WTC11 (cell line): ENCODE results near the gene CPHXL. TPM values are rescaled to one million over a fixed set of nuclear protein-coding genes. Genes with fewer than 3 reads are reported as not detected.

Experiments used
- ATAC-seq: fragments of 200-7000 bp; cut with Tn5 transposase; 2 replicates; pipeline ENCODE4 v1.10.0; 2021; ENCODE audit warnings: mild to moderate bottlenecking, moderate library complexity
- CTCF ChIA-PET: fragments of 300-600 bp; sonication (Branson Sonifier 250); formaldehyde crosslinking; loops from one replicate; lab custom pipeline; 2021; ENCODE audit warnings: antibody characterized with exemption; lab: Charles Lee
- POLR2A ChIA-PET: fragments of 350-600 bp; sonication (Branson Sonifier 250); formaldehyde crosslinking; loops from one replicate; lab custom pipeline; 2021; ENCODE audit warnings: antibody characterized with exemption; lab: Charles Lee
- DNase-seq: peaks from one replicate; pipeline ENCODE4 v3.0.0; 2021; ENCODE audit warnings: low spot score
- H3K27ac Mint-ChIP-seq: 2 replicates; pipeline ENCODE4 v1.8.0; 2021; ENCODE audit warnings: mixed read lengths
- H3K27me3 Mint-ChIP-seq: 2 replicates; pipeline ENCODE4 v1.8.0; 2021; ENCODE audit warnings: low read depth, mild to moderate bottlenecking, moderate library complexity, mixed read lengths
- H3K36me3 Mint-ChIP-seq: 2 replicates; pipeline ENCODE4 v1.8.0; 2021; ENCODE audit warnings: mixed read lengths
- H3K4me1 Mint-ChIP-seq: 2 replicates; pipeline ENCODE4 v1.8.0; 2022; ENCODE audit warnings: mixed read lengths
- H3K4me3 Mint-ChIP-seq: 2 replicates; pipeline ENCODE4 v1.8.0; 2021; ENCODE audit warnings: mild to moderate bottlenecking, moderate library complexity, mixed read lengths
- H3K9me3 Mint-ChIP-seq: 2 replicates; pipeline ENCODE4 v1.8.0; 2021; ENCODE audit warnings: mixed read lengths
- CBFB ChIP-seq: sonication (generic); formaldehyde crosslinking; IDR thresholded peaks from 2 replicates; pipeline ENCODE4 v1.8.1; 2022; ENCODE audit warnings: mild to moderate bottlenecking, low read depth, missing genetic modification reagents
- CREB1 ChIP-seq: sonication (generic); formaldehyde crosslinking; IDR thresholded peaks from 2 replicates; pipeline ENCODE4 v1.8.0; 2023; ENCODE audit warnings: mild to moderate bottlenecking, missing genetic modification reagents
- CREM ChIP-seq: sonication (generic); formaldehyde crosslinking; IDR thresholded peaks from 2 replicates; pipeline ENCODE4 v1.8.1; 2022; ENCODE audit warnings: mild to moderate bottlenecking, missing genetic modification reagents, moderate library complexity
- FOXJ3 ChIP-seq: sonication (generic); formaldehyde crosslinking; IDR thresholded peaks from 2 replicates; pipeline ENCODE4 v1.9.0; 2021; ENCODE audit warnings: missing genetic modification reagents, mild to moderate bottlenecking, borderline replicate concordance
- IRF2 ChIP-seq: sonication (generic); formaldehyde crosslinking; IDR thresholded peaks from 2 replicates; pipeline ENCODE4 v1.8.0; 2022; ENCODE audit warnings: low read depth, missing genetic modification reagents, borderline replicate concordance
- KAT7 ChIP-seq: sonication (generic); formaldehyde crosslinking; IDR thresholded peaks from 2 replicates; pipeline ENCODE4 v1.8.1; 2023; ENCODE audit warnings: missing genetic modification reagents, mild to moderate bottlenecking, borderline replicate concordance
- NFATC4 ChIP-seq: fragments of 250-450 bp; sonication (Bioruptor Pico); IDR thresholded peaks from 2 replicates; pipeline ENCODE4 v1.9.0; 2021; ENCODE audit warnings: mild to moderate bottlenecking
- NFE2L1 ChIP-seq: sonication (generic); formaldehyde crosslinking; IDR thresholded peaks from 2 replicates; pipeline ENCODE4 v1.8.1; 2023; ENCODE audit warnings: missing genetic modification reagents
- NR3C1 ChIP-seq: sonication (generic); formaldehyde crosslinking; conservative IDR thresholded peaks from 2 replicates; pipeline ENCODE4 v1.8.1; 2023; ENCODE audit warnings: low read depth, mild to moderate bottlenecking, missing genetic modification reagents
- PRRX2 ChIP-seq: fragments of 250-450 bp; sonication (Bioruptor Pico); IDR thresholded peaks from 2 replicates; pipeline ENCODE4 v1.8.0; 2021; ENCODE audit warnings: mild to moderate bottlenecking
- RORB ChIP-seq: fragments of 250-450 bp; sonication (Bioruptor Pico); IDR thresholded peaks from 2 replicates; pipeline ENCODE4 v1.9.0; 2021; ENCODE audit warnings: mild to moderate bottlenecking
- TP53 ChIP-seq: sonication (generic); formaldehyde crosslinking; IDR thresholded peaks from 2 replicates; pipeline ENCODE4 v1.8.1; 2023; ENCODE audit warnings: mild to moderate bottlenecking, missing genetic modification reagents
- ZNF121 ChIP-seq: sonication (generic); formaldehyde crosslinking; IDR thresholded peaks from 2 replicates; pipeline ENCODE4 v1.8.0; 2023; ENCODE audit warnings: missing genetic modification reagents
- ZNF138 ChIP-seq: sonication (generic); formaldehyde crosslinking; conservative IDR thresholded peaks from 2 replicates; pipeline ENCODE4 v1.8.1; 2022; ENCODE audit warnings: mild to moderate bottlenecking, moderate library complexity, missing genetic modification reagents
- ZNF423 ChIP-seq: fragments of 250-450 bp; sonication (Bioruptor Pico); IDR thresholded peaks from 2 replicates; pipeline ENCODE4 v2.1.2; 2022; ENCODE audit warnings: mild to moderate bottlenecking, moderate library complexity
- total RNA-seq: library from RNA; stranded (reverse); gene quantifications from 3 replicates; pipeline ENCODE4 v1.2.3, GENCODE V29; 2021
- TF ChIP-seq, protein P1 (sequence below): sonication (generic); formaldehyde crosslinking; IDR thresholded peaks from 2 replicates; pipeline ENCODE4 v1.8.0; 2022; ENCODE audit warnings: mild to moderate bottlenecking, missing genetic modification reagents
- TF ChIP-seq, protein P2 (sequence below): fragments of 250-450 bp; sonication (Bioruptor Pico); IDR thresholded peaks from 2 replicates; pipeline ENCODE4 v1.8.0; 2021; ENCODE audit warnings: mild to moderate bottlenecking
- TF ChIP-seq, protein P3 (sequence below): sonication (generic); formaldehyde crosslinking; conservative IDR thresholded peaks from 2 replicates; pipeline ENCODE4 v1.8.1; 2022; ENCODE audit warnings: mild to moderate bottlenecking, missing genetic modification reagents
- TF ChIP-seq, protein P4 (sequence below): sonication (generic); formaldehyde crosslinking; IDR thresholded peaks from 2 replicates; pipeline ENCODE4 v1.8.1; 2022; ENCODE audit warnings: missing genetic modification reagents, borderline replicate concordance
- TF ChIP-seq, protein P5 (sequence below): fragments of 250-450 bp; sonication (Bioruptor Pico); IDR thresholded peaks from 2 replicates; pipeline ENCODE4 v1.9.0; 2021; ENCODE audit warnings: moderate library complexity, mild to moderate bottlenecking, inconsistent platforms, borderline replicate concordance
- TF ChIP-seq, protein P6 (sequence below): sonication (generic); formaldehyde crosslinking; IDR thresholded peaks from 2 replicates; pipeline ENCODE4 v1.8.1; 2023; ENCODE audit warnings: mild to moderate bottlenecking, moderate library complexity, missing genetic modification reagents
- TF ChIP-seq, protein P7 (sequence below): sonication (generic); formaldehyde crosslinking; IDR thresholded peaks from 2 replicates; pipeline ENCODE4 v1.8.0; 2023; ENCODE audit warnings: missing genetic modification reagents
- TF ChIP-seq, protein P8 (sequence below): sonication (generic); formaldehyde crosslinking; IDR thresholded peaks from 2 replicates; pipeline ENCODE4 v1.8.1; 2022; ENCODE audit warnings: mild to moderate bottlenecking, moderate library complexity, missing genetic modification reagents
- TF ChIP-seq, protein P9 (sequence below): sonication (generic); formaldehyde crosslinking; IDR thresholded peaks from 2 replicates; pipeline ENCODE4 v1.8.1; 2022; ENCODE audit warnings: mild to moderate bottlenecking, missing genetic modification reagents, moderate library complexity, borderline replicate concordance
- TF ChIP-seq, protein P10 (sequence below): sonication (generic); formaldehyde crosslinking; IDR thresholded peaks from 2 replicates; pipeline ENCODE4 v1.8.1; 2023; ENCODE audit warnings: mild to moderate bottlenecking, missing genetic modification reagents

CPHXL gene
- total RNA-seq, 1 experiment from 2014 or later, result not detected

DNA sequence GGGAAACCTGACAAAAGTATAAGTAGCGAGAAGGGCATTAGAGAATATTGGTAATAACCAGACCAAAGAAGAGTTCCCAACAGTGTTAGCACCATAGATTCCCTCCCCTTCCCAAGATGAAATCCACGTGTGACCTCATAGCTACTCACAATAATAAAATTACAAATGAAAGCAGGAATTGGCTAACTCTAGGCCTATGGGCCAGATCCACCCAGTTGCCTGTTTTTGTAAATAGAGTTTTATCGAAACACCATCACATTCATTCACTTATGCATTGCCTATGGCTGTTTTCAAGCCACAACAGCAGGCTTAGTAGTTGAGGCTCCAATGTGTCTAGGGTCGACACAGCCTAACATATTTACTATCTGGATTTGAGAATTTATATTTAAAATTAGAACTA, 7.8 kb downstream of the CPHXL start:
- Mint-ChIP-seq H3K4me3 (no peak overlapping the region), H3K36me3 (peaks cover 41% of the 10 kb centered on the region), H3K27ac (no peak overlapping the region), H3K4me1 (no peaks in the 10 kb centered on the region), H3K9me3 (peaks cover 73% of the 10 kb centered on the region), H3K27me3 (peaks cover 37% of the 10 kb centered on the region)
- DNase-seq (no peak), ATAC-seq (no peak)
- POLR2A ChIA-PET, result no interaction called here
- CTCF ChIA-PET, result no interaction called here
- TF ChIP-seq KAT7 (no peak), CREB1 (CRISPR knock-in tag) (no peak), ZNF423 (CRISPR knock-in tag) (no peak), RORB (CRISPR knock-in tag) (no peak), ZNF121 (CRISPR knock-in tag) (no peak), NR3C1 (no peak), CREM (CRISPR knock-in tag) (no peak), TP53 (CRISPR knock-in tag) (no peak), CBFB (CRISPR knock-in tag) (no peak)
- TF ChIP-seq, protein P1, sequence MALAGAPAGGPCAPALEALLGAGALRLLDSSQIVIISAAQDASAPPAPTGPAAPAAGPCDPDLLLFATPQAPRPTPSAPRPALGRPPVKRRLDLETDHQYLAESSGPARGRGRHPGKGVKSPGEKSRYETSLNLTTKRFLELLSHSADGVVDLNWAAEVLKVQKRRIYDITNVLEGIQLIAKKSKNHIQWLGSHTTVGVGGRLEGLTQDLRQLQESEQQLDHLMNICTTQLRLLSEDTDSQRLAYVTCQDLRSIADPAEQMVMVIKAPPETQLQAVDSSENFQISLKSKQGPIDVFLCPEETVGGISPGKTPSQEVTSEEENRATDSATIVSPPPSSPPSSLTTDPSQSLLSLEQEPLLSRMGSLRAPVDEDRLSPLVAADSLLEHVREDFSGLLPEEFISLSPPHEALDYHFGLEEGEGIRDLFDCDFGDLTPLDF (CRISPR knock-in tag), result no peak
- TF ChIP-seq, protein P2, sequence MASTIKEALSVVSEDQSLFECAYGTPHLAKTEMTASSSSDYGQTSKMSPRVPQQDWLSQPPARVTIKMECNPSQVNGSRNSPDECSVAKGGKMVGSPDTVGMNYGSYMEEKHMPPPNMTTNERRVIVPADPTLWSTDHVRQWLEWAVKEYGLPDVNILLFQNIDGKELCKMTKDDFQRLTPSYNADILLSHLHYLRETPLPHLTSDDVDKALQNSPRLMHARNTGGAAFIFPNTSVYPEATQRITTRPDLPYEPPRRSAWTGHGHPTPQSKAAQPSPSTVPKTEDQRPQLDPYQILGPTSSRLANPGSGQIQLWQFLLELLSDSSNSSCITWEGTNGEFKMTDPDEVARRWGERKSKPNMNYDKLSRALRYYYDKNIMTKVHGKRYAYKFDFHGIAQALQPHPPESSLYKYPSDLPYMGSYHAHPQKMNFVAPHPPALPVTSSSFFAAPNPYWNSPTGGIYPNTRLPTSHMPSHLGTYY (CRISPR knock-in tag), result no peak
- TF ChIP-seq, protein P3, sequence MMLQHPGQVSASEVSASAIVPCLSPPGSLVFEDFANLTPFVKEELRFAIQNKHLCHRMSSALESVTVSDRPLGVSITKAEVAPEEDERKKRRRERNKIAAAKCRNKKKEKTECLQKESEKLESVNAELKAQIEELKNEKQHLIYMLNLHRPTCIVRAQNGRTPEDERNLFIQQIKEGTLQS, result no peak
- TF ChIP-seq, protein P4, sequence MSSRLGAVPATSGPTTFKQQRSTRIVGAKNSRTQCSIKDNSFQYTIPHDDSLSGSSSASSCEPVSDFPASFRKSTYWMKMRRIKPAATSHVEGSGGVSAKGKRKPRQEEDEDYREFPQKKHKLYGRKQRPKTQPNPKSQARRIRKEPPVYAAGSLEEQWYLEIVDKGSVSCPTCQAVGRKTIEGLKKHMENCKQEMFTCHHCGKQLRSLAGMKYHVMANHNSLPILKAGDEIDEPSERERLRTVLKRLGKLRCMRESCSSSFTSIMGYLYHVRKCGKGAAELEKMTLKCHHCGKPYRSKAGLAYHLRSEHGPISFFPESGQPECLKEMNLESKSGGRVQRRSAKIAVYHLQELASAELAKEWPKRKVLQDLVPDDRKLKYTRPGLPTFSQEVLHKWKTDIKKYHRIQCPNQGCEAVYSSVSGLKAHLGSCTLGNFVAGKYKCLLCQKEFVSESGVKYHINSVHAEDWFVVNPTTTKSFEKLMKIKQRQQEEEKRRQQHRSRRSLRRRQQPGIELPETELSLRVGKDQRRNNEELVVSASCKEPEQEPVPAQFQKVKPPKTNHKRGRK (CRISPR knock-in tag), result no peak
- TF ChIP-seq, protein P5, sequence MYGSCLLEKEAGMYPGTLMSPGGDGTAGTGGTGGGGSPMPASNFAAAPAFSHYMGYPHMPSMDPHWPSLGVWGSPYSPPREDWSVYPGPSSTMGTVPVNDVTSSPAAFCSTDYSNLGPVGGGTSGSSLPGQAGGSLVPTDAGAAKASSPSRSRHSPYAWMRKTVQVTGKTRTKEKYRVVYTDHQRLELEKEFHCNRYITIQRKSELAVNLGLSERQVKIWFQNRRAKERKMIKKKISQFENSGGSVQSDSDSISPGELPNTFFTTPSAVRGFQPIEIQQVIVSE, result no peak
- TF ChIP-seq, protein P6, sequence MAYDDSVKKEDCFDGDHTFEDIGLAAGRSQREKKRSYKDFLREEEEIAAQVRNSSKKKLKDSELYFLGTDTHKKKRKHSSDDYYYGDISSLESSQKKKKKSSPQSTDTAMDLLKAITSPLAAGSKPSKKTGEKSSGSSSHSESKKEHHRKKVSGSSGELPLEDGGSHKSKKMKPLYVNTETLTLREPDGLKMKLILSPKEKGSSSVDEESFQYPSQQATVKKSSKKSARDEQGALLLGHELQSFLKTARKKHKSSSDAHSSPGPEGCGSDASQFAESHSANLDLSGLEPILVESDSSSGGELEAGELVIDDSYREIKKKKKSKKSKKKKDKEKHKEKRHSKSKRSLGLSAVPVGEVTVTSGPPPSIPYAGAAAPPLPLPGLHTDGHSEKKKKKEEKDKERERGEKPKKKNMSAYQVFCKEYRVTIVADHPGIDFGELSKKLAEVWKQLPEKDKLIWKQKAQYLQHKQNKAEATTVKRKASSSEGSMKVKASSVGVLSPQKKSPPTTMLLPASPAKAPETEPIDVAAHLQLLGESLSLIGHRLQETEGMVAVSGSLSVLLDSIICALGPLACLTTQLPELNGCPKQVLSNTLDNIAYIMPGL (CRISPR knock-in tag), result no peak

DNA sequence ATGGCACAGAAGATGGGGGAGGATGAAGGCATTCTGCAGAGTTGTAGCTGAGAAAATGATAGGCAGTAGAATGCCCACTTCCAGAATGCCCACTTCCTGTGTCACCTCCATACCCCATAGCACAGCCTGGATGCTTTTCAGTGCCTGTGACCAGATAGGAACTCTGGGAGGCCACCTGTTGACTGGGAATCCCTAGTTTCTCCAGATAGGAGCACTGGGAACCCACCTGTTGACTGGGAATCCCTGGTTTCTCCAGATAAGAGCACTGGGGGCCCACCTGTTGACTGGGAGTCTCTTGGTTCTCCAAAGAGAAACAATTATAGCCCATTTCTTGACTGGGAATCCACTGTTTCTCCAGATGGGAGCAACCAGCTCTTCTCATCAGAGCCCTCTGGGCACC, 11.6 kb downstream of the CPHXL start:
- no peak overlapping the region for H3K4me3 Mint-ChIP-seq
- peaks cover 87% of the 10 kb centered on the region for H3K9me3 Mint-ChIP-seq
- ATAC-seq (no peak), DNase-seq (no peak)
- H3K36me3 Mint-ChIP-seq, result peaks cover 49% of the 10 kb centered on the region
- ChIA-PET POLR2A (no interaction called here), CTCF (no interaction called here)
- no peak overlapping the region for H3K27ac Mint-ChIP-seq
- H3K4me1 Mint-ChIP-seq, result no peaks in the 10 kb centered on the region
- peaks cover 25% of the 10 kb centered on the region for H3K27me3 Mint-ChIP-seq
- TF ChIP-seq CREB1 (CRISPR knock-in tag) (no peak), NFATC4 (no peak), FOXJ3 (no peak), IRF2 (no peak), ZNF138 (no peak), NFE2L1 (CRISPR knock-in tag) (no peak), PRRX2 (CRISPR knock-in tag) (no peak)
- TF ChIP-seq, protein P7, sequence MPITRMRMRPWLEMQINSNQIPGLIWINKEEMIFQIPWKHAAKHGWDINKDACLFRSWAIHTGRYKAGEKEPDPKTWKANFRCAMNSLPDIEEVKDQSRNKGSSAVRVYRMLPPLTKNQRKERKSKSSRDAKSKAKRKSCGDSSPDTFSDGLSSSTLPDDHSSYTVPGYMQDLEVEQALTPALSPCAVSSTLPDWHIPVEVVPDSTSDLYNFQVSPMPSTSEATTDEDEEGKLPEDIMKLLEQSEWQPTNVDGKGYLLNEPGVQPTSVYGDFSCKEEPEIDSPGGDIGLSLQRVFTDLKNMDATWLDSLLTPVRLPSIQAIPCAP (CRISPR knock-in tag), result no peak
- TF ChIP-seq, protein P8, sequence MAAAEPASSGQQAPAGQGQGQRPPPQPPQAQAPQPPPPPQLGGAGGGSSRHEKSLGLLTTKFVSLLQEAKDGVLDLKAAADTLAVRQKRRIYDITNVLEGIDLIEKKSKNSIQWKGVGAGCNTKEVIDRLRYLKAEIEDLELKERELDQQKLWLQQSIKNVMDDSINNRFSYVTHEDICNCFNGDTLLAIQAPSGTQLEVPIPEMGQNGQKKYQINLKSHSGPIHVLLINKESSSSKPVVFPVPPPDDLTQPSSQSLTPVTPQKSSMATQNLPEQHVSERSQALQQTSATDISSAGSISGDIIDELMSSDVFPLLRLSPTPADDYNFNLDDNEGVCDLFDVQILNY (CRISPR knock-in tag), result no peak
- TF ChIP-seq, protein P9, sequence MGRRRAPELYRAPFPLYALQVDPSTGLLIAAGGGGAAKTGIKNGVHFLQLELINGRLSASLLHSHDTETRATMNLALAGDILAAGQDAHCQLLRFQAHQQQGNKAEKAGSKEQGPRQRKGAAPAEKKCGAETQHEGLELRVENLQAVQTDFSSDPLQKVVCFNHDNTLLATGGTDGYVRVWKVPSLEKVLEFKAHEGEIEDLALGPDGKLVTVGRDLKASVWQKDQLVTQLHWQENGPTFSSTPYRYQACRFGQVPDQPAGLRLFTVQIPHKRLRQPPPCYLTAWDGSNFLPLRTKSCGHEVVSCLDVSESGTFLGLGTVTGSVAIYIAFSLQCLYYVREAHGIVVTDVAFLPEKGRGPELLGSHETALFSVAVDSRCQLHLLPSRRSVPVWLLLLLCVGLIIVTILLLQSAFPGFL, result no peak
- TF ChIP-seq, protein P10, sequence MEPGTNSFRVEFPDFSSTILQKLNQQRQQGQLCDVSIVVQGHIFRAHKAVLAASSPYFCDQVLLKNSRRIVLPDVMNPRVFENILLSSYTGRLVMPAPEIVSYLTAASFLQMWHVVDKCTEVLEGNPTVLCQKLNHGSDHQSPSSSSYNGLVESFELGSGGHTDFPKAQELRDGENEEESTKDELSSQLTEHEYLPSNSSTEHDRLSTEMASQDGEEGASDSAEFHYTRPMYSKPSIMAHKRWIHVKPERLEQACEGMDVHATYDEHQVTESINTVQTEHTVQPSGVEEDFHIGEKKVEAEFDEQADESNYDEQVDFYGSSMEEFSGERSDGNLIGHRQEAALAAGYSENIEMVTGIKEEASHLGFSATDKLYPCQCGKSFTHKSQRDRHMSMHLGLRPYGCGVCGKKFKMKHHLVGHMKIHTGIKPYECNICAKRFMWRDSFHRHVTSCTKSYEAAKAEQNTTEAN, result no peak
